Progenitor cell of endocrine pancreas (in vitro differentiated cells): ENCODE data around the gene CCBE1. TPM values are rescaled to one million over a fixed set of nuclear protein-coding genes. Genes with fewer than 3 reads are reported as not detected.

Source experiments
- DNase-seq: peaks from one replicate; pipeline ENCODE4 v3.0.0; 2021; ENCODE audit warnings: low spot score; ENCODE audit not compliant: unreplicated experiment
- H3K27ac Mint-ChIP-seq: 2 replicates; pipeline ENCODE4 v1.8.0; 2021; ENCODE audit warnings: mild to moderate bottlenecking, moderate library complexity, mixed read lengths
- H3K27me3 Mint-ChIP-seq: 2 replicates; pipeline ENCODE4 v1.8.0; 2021; ENCODE audit warnings: mixed read lengths
- H3K36me3 Mint-ChIP-seq: 2 replicates; pipeline ENCODE4 v1.8.0; 2022; ENCODE audit warnings: mixed read lengths; ENCODE audit not compliant: insufficient read depth
- H3K4me1 Mint-ChIP-seq: 2 replicates; pipeline ENCODE4 v1.8.0; 2021; ENCODE audit warnings: low read depth, mixed read lengths
- H3K4me3 Mint-ChIP-seq: 2 replicates; pipeline ENCODE4 v1.8.0; 2021; ENCODE audit warnings: low read depth, mild to moderate bottlenecking, moderate library complexity, mixed read lengths
- H3K9me3 Mint-ChIP-seq: 2 replicates; pipeline ENCODE4 v1.8.0; 2021; ENCODE audit warnings: low read depth, mixed read lengths
- total RNA-seq: library from RNA; stranded (reverse); gene quantifications from 2 replicates; pipeline ENCODE4 v1.2.1, GENCODE V29; 2021
- TF ChIP-seq, protein P1 (sequence below): fragments of 200-600 bp; sonication (generic); IDR thresholded peaks from one replicate; pipeline ENCODE4 v1.5.0; 2021; ENCODE audit warnings: antibody characterized with exemption, mild to moderate bottlenecking; ENCODE audit not compliant: unreplicated experiment

The CCBE1 gene
- total RNA-seq, 1 donor from 2014 or later: 1.2 TPM

DNA sequence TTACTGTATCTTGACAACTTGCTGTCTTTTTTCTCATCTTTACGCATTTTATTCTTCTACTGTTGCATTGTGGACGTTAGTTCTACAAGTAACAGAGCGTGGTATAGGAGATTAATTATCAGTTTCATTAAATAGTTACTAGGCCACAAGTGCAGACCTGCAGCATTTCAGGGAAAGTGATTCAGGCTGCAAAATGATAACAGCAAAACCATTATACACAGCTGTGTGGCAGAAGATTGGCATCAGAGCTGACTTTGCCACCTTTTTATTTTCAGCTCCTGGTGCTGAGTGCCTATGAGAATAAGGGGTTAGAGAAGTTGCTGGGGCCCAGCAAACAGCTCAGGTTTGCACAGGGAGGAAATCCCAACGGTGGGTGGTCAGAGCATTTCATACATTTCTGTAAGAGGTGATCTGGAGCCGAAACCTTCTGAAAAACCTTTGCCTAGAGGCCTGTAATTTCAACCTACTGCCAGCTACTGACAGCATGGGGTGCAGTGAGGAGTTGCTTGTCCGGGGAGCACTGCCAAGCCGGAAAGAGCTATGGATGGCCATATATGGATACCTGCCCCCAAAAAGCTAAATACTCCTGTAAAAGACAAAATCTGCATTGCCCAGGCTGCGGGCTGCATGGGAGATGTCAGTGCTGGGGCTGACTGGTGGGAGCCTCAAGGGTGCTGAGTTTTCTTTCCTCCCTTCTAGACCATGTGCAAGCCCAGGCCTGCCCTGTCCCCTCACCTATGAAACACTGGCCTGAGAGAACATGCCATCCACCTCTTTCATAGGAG, 2.7 kb upstream of the CCBE1 start:
- DNase-seq: no peak
- Mint-ChIP-seq H3K27me3 (peaks cover 66% of the 10 kb centered on the region), H3K9me3 (no peaks in the 10 kb centered on the region), H3K4me3 (no peak overlapping the region), H3K36me3 (no peaks in the 10 kb centered on the region), H3K27ac (no peak overlapping the region), H3K4me1 (peaks cover 23% of the 10 kb centered on the region)
- TF ChIP-seq, protein P1, sequence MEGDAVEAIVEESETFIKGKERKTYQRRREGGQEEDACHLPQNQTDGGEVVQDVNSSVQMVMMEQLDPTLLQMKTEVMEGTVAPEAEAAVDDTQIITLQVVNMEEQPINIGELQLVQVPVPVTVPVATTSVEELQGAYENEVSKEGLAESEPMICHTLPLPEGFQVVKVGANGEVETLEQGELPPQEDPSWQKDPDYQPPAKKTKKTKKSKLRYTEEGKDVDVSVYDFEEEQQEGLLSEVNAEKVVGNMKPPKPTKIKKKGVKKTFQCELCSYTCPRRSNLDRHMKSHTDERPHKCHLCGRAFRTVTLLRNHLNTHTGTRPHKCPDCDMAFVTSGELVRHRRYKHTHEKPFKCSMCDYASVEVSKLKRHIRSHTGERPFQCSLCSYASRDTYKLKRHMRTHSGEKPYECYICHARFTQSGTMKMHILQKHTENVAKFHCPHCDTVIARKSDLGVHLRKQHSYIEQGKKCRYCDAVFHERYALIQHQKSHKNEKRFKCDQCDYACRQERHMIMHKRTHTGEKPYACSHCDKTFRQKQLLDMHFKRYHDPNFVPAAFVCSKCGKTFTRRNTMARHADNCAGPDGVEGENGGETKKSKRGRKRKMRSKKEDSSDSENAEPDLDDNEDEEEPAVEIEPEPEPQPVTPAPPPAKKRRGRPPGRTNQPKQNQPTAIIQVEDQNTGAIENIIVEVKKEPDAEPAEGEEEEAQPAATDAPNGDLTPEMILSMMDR: no peak

DNA sequence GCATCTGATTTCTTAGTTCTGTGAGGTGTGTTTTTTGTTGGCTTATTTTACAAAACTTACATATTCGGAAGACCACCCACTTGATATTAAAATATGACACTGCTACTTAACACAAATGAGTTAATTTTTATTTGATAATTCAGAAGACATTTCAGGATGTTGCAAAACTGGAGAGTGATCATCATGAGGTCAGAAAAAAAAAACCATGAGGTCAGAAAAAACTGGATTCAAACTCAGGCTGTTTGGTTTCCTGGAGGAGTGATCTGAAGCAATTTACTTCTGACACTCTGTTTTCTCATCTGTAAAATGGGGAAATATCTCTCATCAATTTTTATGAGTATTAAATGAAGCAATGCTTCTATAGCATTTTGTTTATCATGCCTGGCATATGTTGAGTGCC, 1.8 kb upstream of the CCBE1 start:
- H3K27me3 Mint-ChIP-seq: peaks cover 74% of the 10 kb centered on the region
- H3K4me3 Mint-ChIP-seq: no peak overlapping the region
- no peaks in the 10 kb centered on the region for H3K9me3 Mint-ChIP-seq
- TF ChIP-seq, protein P1: no peak
- H3K27ac Mint-ChIP-seq: no peak overlapping the region
- H3K4me1 Mint-ChIP-seq: peaks cover 23% of the 10 kb centered on the region
- H3K36me3 Mint-ChIP-seq: no peaks in the 10 kb centered on the region
- DNase-seq: no peak

DNA sequence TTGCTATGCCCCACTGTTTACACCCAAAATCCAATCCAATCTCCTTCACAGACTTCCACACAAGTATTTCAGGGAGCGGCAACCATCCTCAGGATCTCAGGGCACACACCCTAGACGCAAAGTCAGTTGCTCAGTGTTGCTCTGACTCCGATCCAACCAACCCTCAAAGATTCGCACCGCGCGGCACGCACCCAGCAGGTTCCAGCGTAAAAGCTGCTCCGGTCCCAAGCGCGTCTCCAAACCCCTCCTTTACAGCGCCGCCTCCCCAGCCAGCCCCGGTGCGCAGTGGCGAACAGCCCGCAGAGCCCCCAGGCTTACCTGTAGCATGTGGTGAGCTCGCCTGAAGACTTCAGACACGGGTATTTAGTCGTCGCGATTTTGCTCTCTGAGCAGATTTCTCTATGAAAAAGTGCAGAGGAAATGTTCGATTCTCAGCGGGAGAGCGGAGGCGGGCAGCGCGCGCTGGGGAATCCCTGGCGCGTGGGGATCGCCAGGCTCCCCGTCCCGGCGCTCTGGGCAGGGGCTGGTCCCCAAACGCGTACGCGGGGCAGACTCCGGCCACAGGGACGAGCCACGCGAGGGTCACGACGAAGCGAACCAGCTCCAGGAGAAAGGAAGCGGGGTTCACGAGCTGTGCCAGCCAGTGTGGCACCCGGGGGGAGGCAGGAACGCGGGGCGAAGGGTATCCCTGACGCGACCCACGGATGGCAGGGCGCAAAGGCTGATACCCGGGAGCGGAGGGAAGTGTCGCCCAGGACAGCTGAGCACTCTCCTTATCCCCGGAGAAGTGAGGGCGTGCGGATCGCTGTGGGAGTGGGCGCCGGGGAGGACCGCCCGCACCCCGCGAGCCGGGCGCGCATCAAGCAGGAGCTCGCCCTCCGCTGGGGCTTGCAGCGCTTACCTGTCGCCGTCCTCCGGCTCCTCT, 650 bp downstream of the CCBE1 start:
- no peaks in the 10 kb centered on the region for H3K9me3 Mint-ChIP-seq
- H3K4me1 Mint-ChIP-seq: peaks cover 23% of the 10 kb centered on the region
- H3K27ac Mint-ChIP-seq: no peak overlapping the region
- no peaks in the 10 kb centered on the region for H3K36me3 Mint-ChIP-seq
- peaks cover 83% of the 10 kb centered on the region for H3K27me3 Mint-ChIP-seq
- H3K4me3 Mint-ChIP-seq: peak overlapping the region; percentile 68
- DNase-seq: peak; percentile 12
- TF ChIP-seq, protein P1: no peak

DNA sequence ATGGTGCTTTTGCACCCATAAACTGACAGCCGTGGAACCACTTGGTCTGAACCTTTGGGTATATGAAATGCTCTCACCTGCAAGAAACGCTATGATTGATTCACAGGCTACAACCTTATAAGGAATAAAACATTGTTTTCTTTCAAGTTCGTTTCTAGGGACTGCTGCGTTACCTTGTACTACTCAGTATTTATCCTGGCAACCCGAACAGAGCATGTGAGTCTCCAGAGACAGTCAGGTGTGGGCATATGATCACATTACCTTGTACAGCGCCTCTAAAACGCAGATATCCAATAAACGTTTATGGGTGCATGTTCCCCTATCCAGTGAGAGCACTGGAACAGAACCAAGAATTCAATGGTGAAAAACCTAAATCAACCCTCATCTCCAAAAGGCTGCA, 1.7 kb downstream of the CCBE1 start:
- no peaks in the 10 kb centered on the region for H3K36me3 Mint-ChIP-seq

DNA sequence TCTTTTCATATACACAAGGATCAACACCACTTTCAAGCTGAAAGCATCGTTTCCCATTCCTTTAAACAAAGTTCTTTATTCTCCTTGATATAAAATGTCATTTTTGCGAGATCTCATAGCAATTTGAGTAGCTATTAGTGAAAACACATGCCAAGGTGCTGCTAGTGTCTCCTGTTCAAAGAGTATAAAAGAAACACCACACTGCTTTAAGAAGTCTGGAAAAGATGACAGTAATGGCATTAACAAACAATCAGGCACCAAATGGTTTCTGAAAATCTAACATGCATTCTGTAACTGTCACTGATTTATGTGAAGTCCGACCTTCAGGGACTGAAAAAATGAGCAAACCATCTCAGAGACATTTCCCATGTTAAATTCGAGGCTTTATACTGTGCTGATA, 2.4 kb downstream of the CCBE1 start:
- DNase-seq: no peak
- TF ChIP-seq, protein P1: no peak
- Mint-ChIP-seq H3K9me3 (no peaks in the 10 kb centered on the region), H3K27me3 (peaks cover 89% of the 10 kb centered on the region), H3K27ac (no peak overlapping the region), H3K36me3 (no peaks in the 10 kb centered on the region), H3K4me1 (peaks cover 17% of the 10 kb centered on the region), H3K4me3 (no peak overlapping the region)

More for the DNA sequence above, 1.7 kb downstream of the CCBE1 start:
- DNase-seq: no peak
- TF ChIP-seq, protein P1: no peak
- Mint-ChIP-seq H3K4me1 (peaks cover 15% of the 10 kb centered on the region), H3K27me3 (peaks cover 85% of the 10 kb centered on the region), H3K27ac (no peak overlapping the region), H3K9me3 (no peaks in the 10 kb centered on the region), H3K4me3 (no peak overlapping the region)
